SH-SY5Y (cell line): Measurements from ENCODE around the gene EFEMP2.

Source experiments
- GATA2 ChIP-seq: IDR thresholded peaks from 2 replicates; pipeline ENCODE4 v1.6.1; 2011; ENCODE audit warnings: mild to moderate bottlenecking, low read depth, low read length
- GATA3 ChIP-seq: IDR thresholded peaks from 2 replicates; pipeline ENCODE4 v1.6.1; 2011; ENCODE audit warnings: low read depth, mild to moderate bottlenecking, low read length, moderate library complexity

- TF ChIP-seq GATA3 (no peak), GATA2 (no peak)
Observed at GRCh38 chr11:65870307-65870658, 2.3 kb downstream of the EFEMP2 start.
